Endometrial microvascular endothelial cells (primary cell): ENCODE results near the gene PLSCR5. TPM values are rescaled to one million over a fixed set of nuclear protein-coding genes. Genes with fewer than 3 reads are reported as not detected.

ENCODE experiments used
- in situ Hi-C: cut with HindIII; loops from 2 replicates; pipeline ENCODE4 v1.10.0; 2017; ENCODE audit warnings: low sequenced_read_pairs, low pct_unique_long_range_greater_than_20kb; ENCODE audit errors: inconsistent ontology term
- total RNA-seq: library from RNA; depleted of rRNA; stranded (reverse); fragments of >200 nt; gene quantifications from one replicate; pipeline ENCODE4 v1.2.3, GENCODE V29; 2015; ENCODE audit errors: inconsistent ontology term

Gene PLSCR5
- total RNA-seq, 1 donor from 2014 or later: not detected

DNA sequence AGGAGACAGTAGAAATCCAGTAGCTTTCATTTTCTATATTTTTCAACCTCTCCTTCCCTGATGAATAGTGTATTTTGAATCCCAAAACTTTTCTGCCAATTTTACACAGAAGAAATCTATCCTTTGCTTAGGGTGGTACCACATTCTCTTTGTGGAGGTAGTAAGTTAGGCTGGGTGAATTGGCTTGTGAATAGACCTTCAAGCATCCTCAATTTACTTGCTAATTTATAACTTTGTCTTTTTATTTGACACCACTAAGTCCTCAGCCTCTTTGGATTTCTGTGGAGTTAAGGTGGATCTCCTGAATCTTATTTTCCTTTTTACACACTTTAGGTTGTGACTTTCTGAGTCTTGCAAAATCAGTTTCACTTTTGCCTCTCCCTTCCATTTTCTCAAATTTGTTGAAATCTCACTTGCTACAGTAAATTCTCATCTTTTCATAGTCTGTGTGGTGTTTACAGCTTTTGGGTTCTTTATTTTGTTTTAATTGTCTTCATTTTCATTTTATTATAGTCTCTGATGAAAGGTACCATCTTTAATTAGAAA lies 55.0 kb downstream of the PLSCR5 start:
- in situ Hi-C loops: no loop called here

DNA sequence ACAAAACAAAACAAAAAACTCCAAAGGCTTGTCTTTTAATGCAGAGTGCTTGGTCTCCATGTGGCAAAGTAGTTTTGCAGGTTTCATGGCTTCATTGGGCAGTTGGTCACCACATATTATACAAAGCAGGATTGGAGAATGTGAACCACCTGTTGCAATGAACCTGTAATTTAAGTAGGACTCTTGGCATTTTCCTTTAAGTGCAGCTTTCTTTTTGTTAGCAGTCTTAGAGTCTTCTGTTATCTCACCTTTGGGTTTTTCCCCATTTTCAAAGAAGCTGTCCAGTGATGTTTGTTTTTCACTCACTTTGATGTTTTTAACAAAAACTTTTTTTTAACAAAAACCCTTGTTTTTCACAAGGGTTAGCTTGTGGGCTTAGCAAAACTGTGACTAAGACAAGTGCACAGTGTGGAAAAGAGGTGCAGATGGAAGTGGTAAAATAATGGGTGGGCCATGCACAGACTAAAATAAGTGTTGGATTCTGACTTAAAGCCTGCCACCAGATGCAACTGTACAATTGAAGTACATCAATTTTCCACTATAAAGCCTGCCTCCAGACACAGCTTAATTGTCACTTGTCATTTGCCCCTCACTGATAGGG lies 57.8 kb downstream of the PLSCR5 start:
- in situ Hi-C loops: no loop called here

DNA sequence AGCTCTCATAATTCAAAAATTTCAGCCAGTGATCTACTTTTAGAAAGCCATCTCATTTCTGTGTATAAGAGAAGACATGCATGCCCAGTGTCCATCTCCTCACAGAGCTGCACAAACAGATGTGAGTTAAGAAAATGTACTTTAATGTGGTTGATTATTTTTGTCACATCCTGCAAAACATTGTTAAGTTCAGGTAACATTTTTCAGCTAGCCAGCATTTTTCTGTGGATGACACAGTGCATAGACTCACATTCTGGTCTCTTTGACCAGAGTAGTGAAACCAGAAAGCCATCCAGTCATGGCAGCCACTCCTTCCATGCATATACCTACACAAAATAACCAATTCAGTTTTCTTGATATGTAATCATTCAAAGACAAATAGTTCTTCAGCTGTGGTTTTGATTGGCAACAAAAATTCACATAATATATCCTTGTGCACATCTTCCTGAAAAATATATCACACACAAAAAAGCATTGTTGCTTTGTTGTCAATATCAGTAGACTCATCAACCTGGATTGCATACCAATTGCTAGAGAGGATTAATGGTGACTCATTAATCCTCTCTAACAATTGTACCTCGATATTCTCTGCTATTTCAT lies 58.7 kb downstream of the PLSCR5 start:
- in situ Hi-C loops: no loop called here

- in situ Hi-C loops: no loop called here
Observed at GRCh38 chr3:146544929-146545528, 60.1 kb downstream of the PLSCR5 start.

DNA sequence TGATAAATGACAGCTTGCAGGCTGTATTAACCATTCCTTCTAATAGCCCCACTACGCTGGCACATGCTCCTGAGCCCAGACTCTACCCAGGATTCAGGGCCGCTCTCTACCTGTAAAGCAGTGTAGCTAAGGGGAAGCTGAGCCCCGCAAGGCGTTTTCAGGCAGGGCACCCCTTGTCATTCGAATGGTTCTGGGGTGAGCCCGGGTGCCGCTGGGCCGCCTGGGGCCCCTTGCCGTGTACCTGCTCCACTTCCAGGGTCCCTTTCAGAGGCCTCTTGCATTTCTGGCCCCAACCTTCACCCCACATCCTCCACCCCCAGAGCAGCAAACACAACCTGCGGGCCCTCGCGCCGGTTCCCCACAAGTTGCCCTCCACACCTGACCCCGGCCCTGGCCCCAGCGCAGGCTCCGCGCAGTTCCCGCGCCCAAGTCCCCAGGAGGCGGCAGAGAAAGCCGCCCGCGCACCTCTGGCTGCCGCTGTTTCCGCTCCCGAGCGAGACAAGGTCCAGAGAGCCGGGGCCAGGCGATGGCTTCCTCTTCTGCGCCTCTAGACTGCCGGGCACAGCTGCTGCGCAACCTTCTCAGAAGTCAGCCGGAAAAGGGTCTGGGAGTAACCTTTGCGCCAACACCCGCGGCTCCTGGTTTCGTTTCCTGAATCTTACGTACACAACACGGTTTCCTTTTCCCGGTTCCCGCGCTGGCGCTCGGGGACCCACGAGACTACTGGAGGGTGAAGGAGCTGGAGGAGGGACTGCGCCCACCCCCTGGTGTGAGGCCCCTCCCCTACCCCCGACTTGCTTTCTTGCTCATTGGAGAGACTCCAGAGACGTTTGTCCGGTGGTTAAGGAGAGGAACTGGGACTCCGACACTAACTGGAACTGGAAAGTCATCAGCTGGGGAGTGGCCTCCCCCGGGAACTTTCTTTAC lies 60.9 kb downstream of the PLSCR5 start, which contains the start of gene PLSCR1:
Gene PLSCR1 (minus strand): TSS at position 606 of the 927 bp plus-strand sequence. CDS start 8,055 bp downstream, outside the sequence.
- in situ Hi-C loops: no loop called here

- in situ Hi-C loops: no loop called here
Observed at GRCh38 chr3:146543461-146544001, 61.6 kb downstream of the PLSCR5 start.

GRCh38 chr3:146542978-146543377 lies 62.2 kb downstream of the PLSCR5 start:
- in situ Hi-C loops: no loop called here

- in situ Hi-C loops: no loop called here
Observed at GRCh38 chr3:146542179-146542578, 63.0 kb downstream of the PLSCR5 start.

- in situ Hi-C loops: no loop called here
Observed at GRCh38 chr3:146540978-146541377, 64.2 kb downstream of the PLSCR5 start.

DNA sequence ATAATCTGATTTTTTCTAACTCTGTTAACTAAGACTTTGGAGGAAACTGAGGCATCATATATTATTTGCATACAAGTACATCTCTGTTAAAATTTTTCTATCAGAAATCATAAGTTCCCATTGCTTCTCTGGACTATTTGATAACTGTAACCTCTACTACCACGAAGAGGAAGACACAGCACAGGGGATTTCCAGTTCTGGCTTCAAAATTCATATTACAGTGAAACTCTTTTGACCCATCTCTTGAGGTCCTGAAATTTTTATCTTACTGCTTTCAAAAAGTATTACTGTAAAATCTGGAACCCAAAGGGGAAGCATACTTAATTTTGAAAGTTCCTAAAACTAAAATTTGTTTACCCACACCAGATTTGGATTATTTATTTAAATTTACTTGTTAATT lies 64.9 kb downstream of the PLSCR5 start:
- in situ Hi-C loops: no loop called here

GRCh38 chr3:146539315-146539714 lies 65.8 kb downstream of the PLSCR5 start:
- in situ Hi-C loops: no loop called here

- in situ Hi-C loops: no loop called here
Observed at GRCh38 chr3:146537603-146538002, 67.5 kb downstream of the PLSCR5 start.

- in situ Hi-C loops: no loop called here
Observed at GRCh38 chr3:146536681-146537080, 68.5 kb downstream of the PLSCR5 start.

Other genes starting within 250 kb of the PLSCR5 start
- gene PLSCR2, start 135.8 kb downstream of the PLSCR5 start, total RNA-seq: not detected
- 101 TPM for gene PLSCR1, start 60.7 kb downstream of the PLSCR5 start, total RNA-seq